ENCODE data around the gene AIFM2. TPM values are rescaled to one million over a fixed set of nuclear protein-coding genes. Genes with fewer than 3 reads are reported as not detected.

AIFM2 gene
- total and polyA plus RNA-seq, 2 donors (not counting 3 experiments of a cell fraction or from before 2014, with no cell fraction given): 6.9 to 8.7 TPM

DNA sequence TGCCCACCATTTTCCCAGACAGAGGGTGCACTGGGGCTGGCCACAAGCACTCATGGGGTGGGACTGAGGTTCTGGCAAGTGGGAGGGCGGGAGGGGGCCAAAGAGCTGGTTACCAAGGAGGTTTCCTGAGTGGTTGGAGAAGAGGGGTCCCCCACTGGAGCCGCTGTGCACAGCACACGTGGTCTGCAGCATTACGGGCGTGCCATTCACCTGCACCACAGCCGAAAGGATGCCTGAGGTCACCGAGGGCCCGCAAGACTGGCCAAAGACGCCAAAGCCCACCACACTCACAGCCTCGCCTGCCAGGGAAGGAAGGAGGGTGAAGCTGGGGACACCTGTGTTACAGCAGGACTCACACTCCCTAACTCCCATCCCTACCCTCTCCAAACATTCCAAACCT is 9.9 kb upstream of the AIFM2 start:
- H3K4me2 ChIP-seq (ENCODE audit: insufficient read depth, low read length): no peak overlapping the region
- BruUV-seq (replicated peaks): no TSS peak
- no peak for FAIRE-seq
- intact Hi-C loops (cut with micrococcal nuclease) (no loop called here), dilution Hi-C loops (cut with MboI; ENCODE audit: extremely low pct_ligation_motif_present, low sequenced_read_pairs) (no loop called here)
- H4K20me1 ChIP-seq (replicated peaks; ENCODE audit: control insufficient read depth, extremely low read depth, insufficient read depth, low read length): no peaks in the 10 kb centered on the region
- H3K27ac ChIP-seq (ENCODE audit: insufficient read depth, low read depth, low read length): no peak overlapping the region
- ChIA-PET CTCF (interaction anchor here (1.0 to 5.9 kb wide), 3 partner anchors 9 to 26 kb away, joined by 3 to 35 read pairs (median 3); no protein-coding TSS in a partner anchor), POLR2A (no interaction called here)
- H3K4me3 ChIP-seq (replicated peaks in 1 of 3; ENCODE audit: insufficient read depth in 1 of 3, low read depth in 1 of 3, low read length in 3 of 3): no peak overlapping the region
- no peak overlapping the region for H3K9ac ChIP-seq (replicated peaks; ENCODE audit: extremely low read depth, insufficient read depth, low read length)
- H3K27me3 ChIP-seq (ENCODE audit: control insufficient read depth in 2 of 2, insufficient read depth in 2 of 2, low read length in 2 of 2): no peaks in the 10 kb centered on the region
- TF ChIP-seq GATA2 (IDR thresholded peaks at IDR 0.05; ENCODE audit: insufficient read depth, insufficient read length, low read depth, low read length) (no peak), JUN (IDR thresholded peaks at IDR 0.05; ENCODE audit: borderline replicate concordance, insufficient read depth, insufficient read length, low read depth) (no peak)
- no peak overlapping the region for H2AFZ ChIP-seq (ENCODE audit: low read depth, low read length)
- DNase-seq (ENCODE audit: low read depth, low spot score): no peak
- no peaks in the 10 kb centered on the region for H3K36me3 ChIP-seq (ENCODE audit: control insufficient read depth in 2 of 2, extremely low read depth in 1 of 2, insufficient read depth in 2 of 2, low read length in 2 of 2)
- no peaks in the 10 kb centered on the region for H3K9me3 ChIP-seq (replicated peaks; ENCODE audit: control insufficient read depth, insufficient read depth, low read length)
- peaks cover 11% of the 10 kb centered on the region for H3K4me1 ChIP-seq (ENCODE audit: control insufficient read depth, extremely low read depth, insufficient read depth, low read length)
- no peaks in the 10 kb centered on the region for H3K9me1 ChIP-seq (replicated peaks; ENCODE audit: control insufficient read depth, extremely low read depth, insufficient read depth, low read length)
- H3K79me2 ChIP-seq (ENCODE audit: control insufficient read depth, insufficient read depth, low read length): peaks cover 4% of the 10 kb centered on the region

DNA sequence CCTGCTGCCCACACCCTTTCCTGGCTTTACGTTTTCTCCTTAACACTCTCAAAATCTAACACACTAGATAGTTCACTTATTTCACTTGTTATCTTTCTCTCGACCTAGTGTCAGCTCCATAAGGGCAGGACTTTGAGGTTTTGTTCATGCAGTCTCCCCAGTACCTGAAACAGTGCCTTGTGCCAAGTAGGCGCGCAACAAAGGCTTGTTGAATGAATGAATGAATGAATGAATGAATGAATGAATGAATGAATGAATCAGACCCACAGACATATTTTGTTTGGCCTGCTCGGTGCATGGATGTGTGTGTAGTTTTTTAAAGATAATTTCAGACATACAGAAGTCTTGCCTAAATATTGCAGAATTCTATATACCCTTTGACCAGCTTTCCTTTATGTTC is 7.7 kb upstream of the AIFM2 start:
- no peak overlapping the region for H3K27ac ChIP-seq (ENCODE audit: insufficient read depth, low read depth, low read length)
- dilution Hi-C loops (cut with MboI; ENCODE audit: extremely low pct_ligation_motif_present, low sequenced_read_pairs): no loop called here
- H3K9me1 ChIP-seq (replicated peaks; ENCODE audit: control insufficient read depth, extremely low read depth, insufficient read depth, low read length): no peaks in the 10 kb centered on the region
- TF ChIP-seq EZH2 (IDR thresholded peaks at IDR 0.05; ENCODE audit: borderline replicate concordance, low read depth, low read length, severe bottlenecking): no peak
- no peak for DNase-seq (ENCODE audit: low read depth, low spot score)
- no peaks in the 10 kb centered on the region for H3K36me3 ChIP-seq (ENCODE audit: control insufficient read depth in 2 of 2, extremely low read depth in 1 of 2, insufficient read depth in 2 of 2, low read length in 2 of 2)
- no peaks in the 10 kb centered on the region for H4K20me1 ChIP-seq (replicated peaks; ENCODE audit: control insufficient read depth, extremely low read depth, insufficient read depth, low read length)
- ChIA-PET POLR2A (no interaction called here), CTCF (interaction anchor here (5.9 kb wide), 1 partner anchor 24 kb away, joined by 35 read pairs; no protein-coding TSS in a partner anchor)
- no peak for FAIRE-seq
- peaks cover 4% of the 10 kb centered on the region for H3K79me2 ChIP-seq (ENCODE audit: control insufficient read depth, insufficient read depth, low read length)
- no peak overlapping the region for H3K9ac ChIP-seq (replicated peaks; ENCODE audit: extremely low read depth, insufficient read depth, low read length)
- H3K4me3 ChIP-seq (replicated peaks in 1 of 3; ENCODE audit: insufficient read depth in 1 of 3, low read depth in 1 of 3, low read length in 3 of 3): no peak overlapping the region
- intact Hi-C loops (cut with micrococcal nuclease): no loop called here
- H3K4me1 ChIP-seq (ENCODE audit: control insufficient read depth, extremely low read depth, insufficient read depth, low read length): peaks cover 5% of the 10 kb centered on the region
- H2AFZ ChIP-seq (ENCODE audit: low read depth, low read length): no peak overlapping the region
- no peaks in the 10 kb centered on the region for H3K9me3 ChIP-seq (replicated peaks; ENCODE audit: control insufficient read depth, insufficient read depth, low read length)
- H3K4me2 ChIP-seq (ENCODE audit: insufficient read depth, low read length): no peak overlapping the region
- H3K27me3 ChIP-seq (ENCODE audit: control insufficient read depth in 2 of 2, insufficient read depth in 2 of 2, low read length in 2 of 2): no peaks in the 10 kb centered on the region
- no TSS peak for BruUV-seq (replicated peaks)

Measured in endothelial cell of umbilical vein (primary cell).